Measurements from ENCODE around the gene MRPL19. TPM values are rescaled to one million over a fixed set of nuclear protein-coding genes. Genes with fewer than 3 reads are reported as not detected.

Gene MRPL19
- total and polyA plus RNA-seq, 10 of the 15 experiments (the other 5 are each of a cell fraction or from before 2014, with no cell fraction given), result 13.1 to 99.0 (median 56.6) TPM

DNA sequence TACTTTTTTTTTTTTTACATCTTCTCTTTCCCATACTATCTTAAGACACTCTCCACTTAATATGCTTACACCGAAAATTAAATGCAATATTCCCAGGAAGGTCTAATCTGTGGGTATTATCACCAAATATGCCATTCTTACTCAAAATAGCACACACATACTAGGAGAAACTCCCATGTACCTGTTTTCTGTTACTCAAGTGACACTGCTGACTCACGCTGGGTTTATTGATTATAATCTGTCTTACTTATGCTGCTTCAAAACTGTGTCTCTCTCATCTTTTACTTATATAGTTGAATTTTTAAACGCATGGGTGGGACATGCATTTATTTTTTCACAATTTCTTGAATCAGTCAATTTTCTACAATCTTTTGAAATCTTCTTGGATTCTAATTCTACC is 29.9 kb downstream of the MRPL19 start:
- in situ Hi-C loops (cut with MboI), result no loop called here
- no peak overlapping the region for H3K9ac ChIP-seq (ENCODE audit: control insufficient read depth, insufficient read depth, low read length)
- intact Hi-C loops (cut with micrococcal nuclease; ENCODE audit: unreplicated experiment), result loop anchor here (2.0 kb wide), 1 partner anchor 20 kb away; no protein-coding TSS in a partner anchor
- no peaks in the 10 kb centered on the region for H3K79me2 ChIP-seq (ENCODE audit: control insufficient read depth, insufficient read depth, low read length)
- SMC1A ChIA-PET (ENCODE audit: uncharacterized antibody, unreplicated experiment), result interaction anchor here (0.7 to 3.3 kb wide), 13 partner anchors 8 to 64 kb away, joined by 3 to 41 read pairs (median 4); partner anchors contain the start of gene MRPL19
- no TSS peak for BruUV-seq (replicated peaks)
- no peaks in the 10 kb centered on the region for H3K9me3 ChIP-seq (replicated peaks; ENCODE audit: control insufficient read depth, insufficient read depth, low read length)
- RAD21 ChIA-PET (ENCODE audit: unreplicated experiment), result interaction anchor here (0.6 to 3.7 kb wide), 5 partner anchors 12 to 384 kb away, joined by 3 to 34 read pairs (median 5); partner anchors contain the start of gene MRPL19
- H3K27ac ChIP-seq (ENCODE audit: control insufficient read depth, insufficient read depth), result no peak overlapping the region
- ATAC-seq (no peak), DNase-seq (ENCODE audit: low read depth, low spot score) (no peak), FAIRE-seq (no peak)
- WGBS (ENCODE audit: insufficient coverage, insufficient replicate concordance, low lambda C conversion rate, missing lambda C conversion rate), result 96% methylated on average over 3 of the region's 3 CpGs
- H2AFZ ChIP-seq (ENCODE audit: control insufficient read depth, low read depth, low read length), result no peak overlapping the region
- peaks cover 7% of the 10 kb centered on the region for H3K4me1 ChIP-seq (ENCODE audit: control insufficient read depth, insufficient read depth, low read length)
- peaks cover 0 to 4% of the 10 kb centered on the region in 2 experiments for H3K36me3 ChIP-seq (ENCODE audit: control insufficient read depth in 2 of 2, insufficient read depth in 2 of 2, low read length in 1 of 2)
- no peaks in the 10 kb centered on the region for H4K20me1 ChIP-seq (ENCODE audit: control insufficient read depth, insufficient read depth)
- CTCF ChIA-PET, result interaction anchor here (0.6 to 9.3 kb wide), 21 partner anchors 10 to 271 kb away, joined by 3 to 150 read pairs (median 4); partner anchors contain the start of gene MRPL19
- POLR2A ChIA-PET, result interaction anchor here (1.7 kb wide), 1 partner anchor 29 kb away, joined by 4 read pairs; the partner anchor contains the start of gene MRPL19
- no peaks in the 10 kb centered on the region for H3K27me3 ChIP-seq (replicated peaks in 1 of 2; ENCODE audit: control insufficient read depth in 2 of 2, insufficient read depth in 2 of 2, low read length in 1 of 2)
- no peak overlapping the region for H3K4me2 ChIP-seq (ENCODE audit: control insufficient read depth, insufficient read depth)
- no peak overlapping the region for H3K4me3 ChIP-seq
- no peak for TF ChIP-seq WRNIP1 (IDR thresholded peaks at IDR 0.05; ENCODE audit: borderline replicate concordance, low read depth, low read length)
- TF ChIP-seq NFYB (IDR thresholded peaks at IDR 0.05; ENCODE audit: insufficient read depth, low read depth, low read length), result no peak
- no peak for TF ChIP-seq CREB1 (IDR thresholded peaks at IDR 0.05; ENCODE audit: low read depth)
- TF ChIP-seq STAT3 (IDR thresholded peaks at IDR 0.05; ENCODE audit: low read depth, low read length), result no peak
- no peak for TF ChIP-seq EED (IDR thresholded peaks at IDR 0.05; ENCODE audit: low read depth)
- no peak for TF ChIP-seq SMC3 (IDR thresholded peaks at IDR 0.05; ENCODE audit: borderline replicate concordance, low read length)
- TF ChIP-seq CHD1 (IDR thresholded peaks at IDR 0.05; ENCODE audit: low read depth, low read length), result no peak
- TF ChIP-seq, protein P1, sequence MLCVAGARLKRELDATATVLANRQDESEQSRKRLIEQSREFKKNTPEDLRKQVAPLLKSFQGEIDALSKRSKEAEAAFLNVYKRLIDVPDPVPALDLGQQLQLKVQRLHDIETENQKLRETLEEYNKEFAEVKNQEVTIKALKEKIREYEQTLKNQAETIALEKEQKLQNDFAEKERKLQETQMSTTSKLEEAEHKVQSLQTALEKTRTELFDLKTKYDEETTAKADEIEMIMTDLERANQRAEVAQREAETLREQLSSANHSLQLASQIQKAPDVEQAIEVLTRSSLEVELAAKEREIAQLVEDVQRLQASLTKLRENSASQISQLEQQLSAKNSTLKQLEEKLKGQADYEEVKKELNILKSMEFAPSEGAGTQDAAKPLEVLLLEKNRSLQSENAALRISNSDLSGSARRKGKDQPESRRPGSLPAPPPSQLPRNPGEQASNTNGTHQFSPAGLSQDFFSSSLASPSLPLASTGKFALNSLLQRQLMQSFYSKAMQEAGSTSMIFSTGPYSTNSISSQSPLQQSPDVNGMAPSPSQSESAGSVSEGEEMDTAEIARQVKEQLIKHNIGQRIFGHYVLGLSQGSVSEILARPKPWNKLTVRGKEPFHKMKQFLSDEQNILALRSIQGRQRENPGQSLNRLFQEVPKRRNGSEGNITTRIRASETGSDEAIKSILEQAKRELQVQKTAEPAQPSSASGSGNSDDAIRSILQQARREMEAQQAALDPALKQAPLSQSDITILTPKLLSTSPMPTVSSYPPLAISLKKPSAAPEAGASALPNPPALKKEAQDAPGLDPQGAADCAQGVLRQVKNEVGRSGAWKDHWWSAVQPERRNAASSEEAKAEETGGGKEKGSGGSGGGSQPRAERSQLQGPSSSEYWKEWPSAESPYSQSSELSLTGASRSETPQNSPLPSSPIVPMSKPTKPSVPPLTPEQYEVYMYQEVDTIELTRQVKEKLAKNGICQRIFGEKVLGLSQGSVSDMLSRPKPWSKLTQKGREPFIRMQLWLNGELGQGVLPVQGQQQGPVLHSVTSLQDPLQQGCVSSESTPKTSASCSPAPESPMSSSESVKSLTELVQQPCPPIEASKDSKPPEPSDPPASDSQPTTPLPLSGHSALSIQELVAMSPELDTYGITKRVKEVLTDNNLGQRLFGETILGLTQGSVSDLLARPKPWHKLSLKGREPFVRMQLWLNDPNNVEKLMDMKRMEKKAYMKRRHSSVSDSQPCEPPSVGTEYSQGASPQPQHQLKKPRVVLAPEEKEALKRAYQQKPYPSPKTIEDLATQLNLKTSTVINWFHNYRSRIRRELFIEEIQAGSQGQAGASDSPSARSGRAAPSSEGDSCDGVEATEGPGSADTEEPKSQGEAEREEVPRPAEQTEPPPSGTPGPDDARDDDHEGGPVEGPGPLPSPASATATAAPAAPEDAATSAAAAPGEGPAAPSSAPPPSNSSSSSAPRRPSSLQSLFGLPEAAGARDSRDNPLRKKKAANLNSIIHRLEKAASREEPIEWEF (IDR thresholded peaks at IDR 0.05; ENCODE audit: insufficient replicate concordance, low read depth, low read length), result no peak
- TF ChIP-seq RCOR1 (conservative IDR thresholded peaks at IDR 0.05; ENCODE audit: low read depth, low read length), result no peak
- no peak for TF ChIP-seq NR2F1 (conservative IDR thresholded peaks at IDR 0.05)
- TF ChIP-seq RAD21 (IDR thresholded peaks at IDR 0.05; ENCODE audit: insufficient read depth, low read depth, low read length), result no peak
- no peak for TF ChIP-seq HDAC6 (IDR thresholded peaks at IDR 0.05; ENCODE audit: unreplicated experiment)
- TF ChIP-seq DPF2 (IDR thresholded peaks at IDR 0.05), result no peak
- TF ChIP-seq IRF4 (IDR thresholded peaks at IDR 0.05; ENCODE audit: low read depth, low read length), result no peak
- TF ChIP-seq, protein P2, sequence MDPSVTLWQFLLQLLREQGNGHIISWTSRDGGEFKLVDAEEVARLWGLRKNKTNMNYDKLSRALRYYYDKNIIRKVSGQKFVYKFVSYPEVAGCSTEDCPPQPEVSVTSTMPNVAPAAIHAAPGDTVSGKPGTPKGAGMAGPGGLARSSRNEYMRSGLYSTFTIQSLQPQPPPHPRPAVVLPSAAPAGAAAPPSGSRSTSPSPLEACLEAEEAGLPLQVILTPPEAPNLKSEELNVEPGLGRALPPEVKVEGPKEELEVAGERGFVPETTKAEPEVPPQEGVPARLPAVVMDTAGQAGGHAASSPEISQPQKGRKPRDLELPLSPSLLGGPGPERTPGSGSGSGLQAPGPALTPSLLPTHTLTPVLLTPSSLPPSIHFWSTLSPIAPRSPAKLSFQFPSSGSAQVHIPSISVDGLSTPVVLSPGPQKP (IDR thresholded peaks at IDR 0.05; ENCODE audit: low read depth, low read length), result no peak
- no peak for TF ChIP-seq CREM (IDR thresholded peaks at IDR 0.05; ENCODE audit: low read depth)
- TF ChIP-seq ZNF274 (IDR thresholded peaks at IDR 0.05; ENCODE audit: insufficient read depth, insufficient read length), result no peak
- no peak for TF ChIP-seq SMAD1 (IDR thresholded peaks at IDR 0.05; ENCODE audit: low read depth, partially characterized antibody)
- TF ChIP-seq NRF1 (conservative IDR thresholded peaks at IDR 0.05; ENCODE audit: low read depth, low read length), result no peak
